Stimulated activated CD4-positive, alpha-beta T cell treated with anti-CD3 and anti-CD28 coated beads, Interleukin-4, amount 100 ng/mL, for 24 hours (primary cell): Measurements from ENCODE around the gene PSMD13.

Experiments
- DNase-seq: peaks from one replicate; pipeline ENCODE4 v3.0.0-alpha.2; 2020

Gene PSMD13

DNA sequence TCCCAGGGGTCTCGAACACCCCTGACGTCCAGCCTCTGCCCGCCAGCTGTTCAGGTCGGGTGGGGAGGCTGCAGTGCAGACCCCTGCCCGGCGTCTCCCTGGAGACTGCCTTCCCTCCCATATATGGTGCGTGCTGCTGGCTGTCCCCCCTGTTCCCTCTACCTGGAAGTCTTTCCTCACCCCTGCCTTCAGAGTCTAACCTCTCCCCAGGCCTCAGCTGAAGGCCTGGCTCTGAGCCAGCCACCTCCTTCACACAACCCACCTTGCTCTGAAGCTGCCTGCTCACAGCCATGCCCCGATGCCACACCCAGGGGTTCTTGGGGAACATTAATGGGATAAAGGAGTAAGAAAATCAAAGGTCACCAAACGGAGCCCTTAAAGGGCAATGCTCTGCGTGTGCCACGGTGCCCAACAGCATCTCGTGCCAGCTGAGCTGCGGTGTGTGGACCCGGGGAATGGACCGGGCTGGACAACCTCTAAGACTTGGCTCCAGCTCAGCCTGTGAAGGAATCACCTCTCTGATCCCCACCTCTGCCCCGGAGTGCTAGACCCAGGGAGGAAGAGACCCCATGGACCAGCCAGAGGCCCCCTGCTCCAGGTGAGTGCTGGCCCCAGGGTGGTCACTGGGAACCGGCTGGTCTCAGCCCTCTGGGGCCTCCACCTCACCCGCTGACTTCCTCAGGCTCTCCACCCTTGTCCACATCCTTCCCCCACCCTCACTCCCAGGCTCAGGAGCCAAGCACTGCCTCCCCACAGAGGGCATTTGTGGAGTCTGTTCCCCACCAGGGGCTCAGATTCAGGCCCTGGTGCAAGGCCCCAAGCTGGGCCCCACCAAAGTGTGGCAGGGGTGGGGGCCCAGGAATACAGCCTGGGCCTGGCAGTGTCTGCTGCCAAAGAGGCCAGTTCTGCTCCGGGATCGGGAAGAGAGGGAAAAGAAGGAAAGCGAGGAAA, 41.5 kb downstream of the PSMD13 start, which contains the start of gene NLRP6:
Gene NLRP6, plus strand, starts transcription at position 407 of the 951 bp plus-strand sequence. Its CDS starts 163 bp downstream, at position 570.
- no peak for DNase-seq

DNA sequence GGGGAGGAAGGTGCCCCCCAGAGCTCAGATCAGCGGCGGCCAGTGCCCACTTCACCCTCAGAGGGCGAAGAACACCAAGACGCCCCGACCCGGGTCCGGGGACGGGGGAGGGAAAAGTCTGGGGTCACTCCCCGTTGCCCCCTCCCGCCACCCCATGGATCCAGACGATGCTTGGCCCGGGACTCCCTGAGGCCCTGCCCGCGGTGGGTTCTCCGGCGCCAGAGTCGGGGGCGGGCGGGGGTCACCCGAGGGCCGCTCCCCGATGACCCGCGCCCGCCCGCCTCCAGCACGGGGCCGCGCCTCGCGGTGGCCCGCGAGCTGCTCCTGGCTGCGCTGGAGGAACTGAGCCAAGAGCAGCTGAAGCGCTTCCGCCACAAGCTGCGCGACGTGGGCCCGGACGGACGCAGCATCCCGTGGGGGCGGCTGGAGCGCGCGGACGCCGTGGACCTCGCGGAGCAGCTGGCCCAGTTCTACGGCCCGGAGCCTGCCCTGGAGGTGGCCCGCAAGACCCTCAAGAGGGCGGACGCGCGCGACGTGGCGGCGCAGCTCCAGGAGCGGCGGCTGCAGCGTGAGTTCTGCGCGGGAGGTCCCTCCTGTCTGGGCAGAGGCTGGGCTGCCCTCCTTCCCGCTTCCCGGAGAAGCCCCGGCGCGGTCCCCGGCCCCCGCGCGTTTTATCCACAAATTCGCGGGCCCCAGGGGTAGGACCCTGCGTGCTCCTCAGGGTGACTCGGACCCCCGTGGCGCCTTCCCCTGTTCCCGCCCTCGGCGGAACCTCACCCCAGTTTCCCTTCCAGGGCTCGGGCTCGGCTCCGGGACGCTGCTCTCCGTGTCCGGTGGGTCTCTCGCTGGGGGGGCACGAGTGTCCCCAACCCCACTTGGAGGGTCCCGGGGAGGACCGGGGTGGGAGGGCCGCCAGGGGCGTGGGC, 42.5 kb downstream of the PSMD13 start:
- no peak for DNase-seq

GRCh38 chr11:279966-280705, 43.4 kb downstream of the PSMD13 start:
- peak; percentile 44 for DNase-seq

DNA sequence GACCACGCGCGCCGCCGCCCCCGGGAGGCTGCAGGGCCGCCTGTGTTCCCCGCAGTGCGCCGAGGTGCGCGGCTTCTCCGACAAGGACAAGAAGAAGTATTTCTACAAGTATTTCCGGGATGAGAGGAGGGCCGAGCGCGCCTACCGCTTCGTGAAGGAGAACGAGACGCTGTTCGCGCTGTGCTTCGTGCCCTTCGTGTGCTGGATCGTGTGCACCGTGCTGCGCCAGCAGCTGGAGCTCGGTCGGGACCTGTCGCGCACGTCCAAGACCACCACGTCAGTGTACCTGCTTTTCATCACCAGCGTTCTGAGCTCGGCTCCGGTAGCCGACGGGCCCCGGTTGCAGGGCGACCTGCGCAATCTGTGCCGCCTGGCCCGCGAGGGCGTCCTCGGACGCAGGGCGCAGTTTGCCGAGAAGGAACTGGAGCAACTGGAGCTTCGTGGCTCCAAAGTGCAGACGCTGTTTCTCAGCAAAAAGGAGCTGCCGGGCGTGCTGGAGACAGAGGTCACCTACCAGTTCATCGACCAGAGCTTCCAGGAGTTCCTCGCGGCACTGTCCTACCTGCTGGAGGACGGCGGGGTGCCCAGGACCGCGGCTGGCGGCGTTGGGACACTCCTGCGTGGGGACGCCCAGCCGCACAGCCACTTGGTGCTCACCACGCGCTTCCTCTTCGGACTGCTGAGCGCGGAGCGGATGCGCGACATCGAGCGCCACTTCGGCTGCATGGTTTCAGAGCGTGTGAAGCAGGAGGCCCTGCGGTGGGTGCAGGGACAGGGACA, 44.1 kb downstream of the PSMD13 start:
- DNase-seq: no peak

DNA sequence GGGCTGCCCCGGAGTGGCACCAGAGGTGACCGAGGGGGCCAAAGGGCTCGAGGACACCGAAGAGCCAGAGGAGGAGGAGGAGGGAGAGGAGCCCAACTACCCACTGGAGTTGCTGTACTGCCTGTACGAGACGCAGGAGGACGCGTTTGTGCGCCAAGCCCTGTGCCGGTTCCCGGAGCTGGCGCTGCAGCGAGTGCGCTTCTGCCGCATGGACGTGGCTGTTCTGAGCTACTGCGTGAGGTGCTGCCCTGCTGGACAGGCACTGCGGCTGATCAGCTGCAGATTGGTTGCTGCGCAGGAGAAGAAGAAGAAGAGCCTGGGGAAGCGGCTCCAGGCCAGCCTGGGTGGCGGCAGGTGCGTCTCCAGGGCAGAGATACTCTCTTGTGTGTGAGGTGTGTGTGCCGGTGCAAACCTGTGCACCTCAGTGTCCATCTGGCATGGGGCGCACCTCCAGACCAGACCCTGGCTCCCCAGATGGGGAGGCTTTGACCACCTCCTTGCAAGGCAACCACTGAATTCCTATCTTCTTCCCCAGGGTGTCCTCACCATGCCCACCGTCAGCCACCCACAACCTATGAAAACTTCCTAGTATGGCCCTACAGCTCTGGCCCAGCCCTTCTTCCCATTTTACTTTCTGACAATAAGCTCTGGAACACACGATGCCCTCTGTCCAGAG, 44.8 kb downstream of the PSMD13 start:
- DNase-seq: no peak

DNA sequence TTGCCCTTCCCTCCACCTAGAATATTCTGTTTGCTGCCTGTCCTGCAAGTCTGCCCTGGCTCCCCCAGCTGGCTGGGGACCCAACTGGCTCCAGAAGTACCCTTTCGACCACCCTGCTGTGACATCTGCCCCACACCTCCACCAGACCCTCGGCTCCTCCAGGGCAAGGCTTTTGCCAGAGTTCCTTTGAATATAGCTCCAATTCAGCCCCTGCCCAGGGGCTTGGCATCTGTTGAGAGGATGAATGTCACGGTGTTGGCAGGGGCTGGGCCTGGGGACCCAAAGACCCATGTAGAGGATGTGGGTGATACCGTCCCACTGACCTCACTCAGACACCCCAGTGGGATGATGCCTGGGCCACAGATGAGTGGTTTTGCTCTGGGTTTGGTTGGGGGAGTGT, 45.4 kb downstream of the PSMD13 start:
- DNase-seq: no peak

- no peak for DNase-seq
Observed at GRCh38 chr11:282630-283360, 46.0 kb downstream of the PSMD13 start.

- no peak for DNase-seq
Observed at GRCh38 chr11:283405-284104, 46.8 kb downstream of the PSMD13 start.

GRCh38 chr11:284105-285020, 47.6 kb downstream of the PSMD13 start:
- DNase-seq: no peak

- DNase-seq: no peak
Observed at GRCh38 chr11:285021-285893, 48.5 kb downstream of the PSMD13 start.

- DNase-seq: no peak
Observed at GRCh38 chr11:285894-286220, 49.1 kb downstream of the PSMD13 start.

- DNase-seq: peak; percentile 52
Observed at GRCh38 chr11:286977-287820, 50.4 kb downstream of the PSMD13 start.

DNA sequence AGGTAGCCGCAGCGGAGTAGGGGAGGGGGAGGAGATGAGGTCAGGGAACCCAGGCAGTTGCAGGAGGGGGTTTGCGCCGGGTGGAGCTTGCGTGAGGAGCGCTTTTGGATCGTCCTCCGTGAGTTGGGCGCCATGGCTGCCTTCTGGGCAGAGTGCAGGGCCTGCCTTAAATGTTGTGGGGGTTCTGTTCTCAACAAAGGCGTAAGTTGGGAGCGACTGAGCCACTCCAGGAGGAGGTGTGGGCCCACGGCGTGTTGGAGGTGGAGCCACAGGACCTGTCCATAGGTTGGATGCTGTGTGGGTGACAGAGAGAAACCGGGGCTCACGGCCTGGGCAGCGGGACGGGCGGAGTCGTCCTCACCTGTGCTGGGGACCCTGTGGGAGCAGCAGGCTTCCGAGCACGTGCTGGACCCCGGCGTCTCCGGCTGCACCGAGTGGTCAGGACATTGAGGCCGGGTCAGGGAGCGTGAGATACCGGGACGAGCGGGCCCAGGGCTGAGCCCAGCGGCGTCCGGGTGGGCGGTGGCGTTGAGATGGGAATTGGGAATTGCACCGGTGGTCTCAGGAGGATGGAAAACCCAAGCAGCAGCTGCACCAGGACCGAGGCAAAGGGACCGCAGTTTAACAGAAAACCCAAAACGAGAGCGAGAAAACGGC, 51.2 kb downstream of the PSMD13 start:
- peak; percentile 54 for DNase-seq

DNA sequence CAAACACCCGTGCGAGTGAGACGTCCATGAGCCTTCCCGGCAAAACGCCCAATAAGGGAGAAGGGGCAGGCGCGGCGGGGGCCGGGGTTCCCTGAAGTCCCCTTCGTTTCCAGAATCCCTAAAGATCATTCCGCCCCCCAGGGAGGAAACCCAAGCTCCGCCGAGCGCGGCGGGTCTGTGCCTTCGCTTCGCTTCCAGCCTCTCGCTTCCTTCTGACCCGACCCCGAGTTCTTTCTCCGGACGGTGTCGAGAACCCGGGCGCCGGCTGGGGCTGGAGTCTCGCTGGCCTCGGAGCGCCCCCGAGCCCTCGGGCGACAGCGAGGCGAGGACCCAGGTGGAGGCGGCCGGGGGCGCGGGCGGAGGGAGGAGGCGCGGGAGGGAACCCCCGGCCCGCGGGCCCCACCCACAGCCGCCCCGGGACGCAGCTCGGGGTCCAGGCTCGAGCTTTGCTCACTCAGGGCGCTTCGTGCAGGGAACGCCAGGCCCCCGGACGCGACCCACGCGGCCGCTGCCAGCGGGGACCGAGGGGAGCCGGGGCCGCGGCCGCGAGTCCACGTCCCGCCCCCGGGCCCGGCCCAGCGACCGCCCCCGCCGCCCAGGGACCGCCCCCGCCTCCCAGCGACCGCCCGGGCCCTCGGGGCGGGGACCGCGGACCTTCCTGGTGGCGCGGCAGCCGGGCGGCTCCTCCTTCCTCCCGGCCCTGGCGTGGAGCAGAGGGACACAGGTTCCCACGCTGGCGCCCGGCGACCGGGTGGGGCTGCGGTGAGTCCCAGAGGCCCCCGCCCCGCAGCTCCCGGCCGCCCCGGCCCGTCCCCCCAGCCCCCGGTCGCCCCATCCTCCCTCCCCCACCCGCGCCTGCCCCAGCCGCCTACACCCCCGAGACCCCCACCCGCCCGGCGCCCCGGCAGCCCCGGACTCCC, 52.0 kb downstream of the PSMD13 start, which contains the start of gene PGGHG:
Gene PGGHG, plus strand, starts transcription at position 649 of the 920 bp plus-strand sequence. CDS start 691 bp downstream, outside the sequence.
- no peak for DNase-seq

DNA sequence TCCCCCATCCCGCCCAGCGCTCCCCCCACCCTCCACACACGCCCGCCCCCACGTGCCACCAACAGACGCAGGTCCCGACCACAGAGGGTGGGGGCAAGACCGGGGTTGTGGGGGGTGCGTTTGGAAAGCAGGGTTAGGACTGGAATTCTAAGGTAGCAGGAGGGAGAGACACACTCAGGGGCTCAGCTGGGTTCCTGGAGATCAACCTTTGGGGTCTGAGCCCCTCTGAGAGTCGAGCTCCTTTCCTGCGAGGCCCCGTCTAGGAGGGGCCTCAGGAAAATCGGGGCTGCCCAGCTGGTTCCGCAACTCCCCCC, 52.6 kb downstream of the PSMD13 start:
- DNase-seq: no peak
